ENCODE results near the gene FERMT3.

FERMT3 gene

DNA sequence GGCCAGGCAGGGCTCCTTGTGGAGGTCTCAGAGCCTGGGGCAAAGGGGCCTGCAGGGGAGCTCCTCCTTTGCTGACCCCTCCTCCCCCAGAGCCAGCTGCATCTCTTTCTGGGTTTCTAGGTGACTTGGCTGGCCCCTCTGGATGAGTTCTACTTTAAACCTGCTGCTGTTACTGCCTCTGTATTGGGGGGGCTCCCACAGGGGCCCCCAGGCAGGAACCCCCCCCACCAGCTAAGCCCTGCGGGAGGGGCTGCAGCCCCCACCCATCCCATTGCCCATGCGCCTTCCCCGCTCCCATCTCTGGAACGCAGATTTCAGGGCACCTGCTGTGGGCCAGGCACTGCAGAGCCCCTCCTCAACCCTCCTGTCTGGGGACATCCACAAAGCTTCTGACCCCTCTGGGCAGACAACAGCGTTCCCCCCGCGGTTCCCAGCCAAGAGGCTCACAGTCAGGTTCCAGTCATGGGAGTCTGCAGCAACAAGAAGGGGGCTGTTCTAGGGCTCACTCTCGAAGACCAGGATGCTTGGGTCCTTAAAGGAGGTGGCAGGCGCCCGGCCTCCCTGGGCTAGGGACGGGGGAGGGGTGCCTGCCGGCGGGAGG lies 44.0 kb downstream of the FERMT3 start:
- TF ChIP-seq, protein P1, sequence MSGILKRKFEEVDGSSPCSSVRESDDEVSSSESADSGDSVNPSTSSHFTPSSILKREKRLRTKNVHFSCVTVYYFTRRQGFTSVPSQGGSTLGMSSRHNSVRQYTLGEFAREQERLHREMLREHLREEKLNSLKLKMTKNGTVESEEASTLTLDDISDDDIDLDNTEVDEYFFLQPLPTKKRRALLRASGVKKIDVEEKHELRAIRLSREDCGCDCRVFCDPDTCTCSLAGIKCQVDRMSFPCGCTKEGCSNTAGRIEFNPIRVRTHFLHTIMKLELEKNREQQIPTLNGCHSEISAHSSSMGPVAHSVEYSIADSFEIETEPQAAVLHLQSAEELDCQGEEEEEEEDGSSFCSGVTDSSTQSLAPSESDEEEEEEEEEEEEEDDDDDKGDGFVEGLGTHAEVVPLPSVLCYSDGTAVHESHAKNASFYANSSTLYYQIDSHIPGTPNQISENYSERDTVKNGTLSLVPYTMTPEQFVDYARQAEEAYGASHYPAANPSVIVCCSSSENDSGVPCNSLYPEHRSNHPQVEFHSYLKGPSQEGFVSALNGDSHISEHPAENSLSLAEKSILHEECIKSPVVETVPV (CRISPR knock-in tag; IDR thresholded peaks at IDR 0.05) = no peak
- TF ChIP-seq ESRRG (CRISPR knock-in tag; IDR thresholded peaks at IDR 0.05) (no peak), ISL1 (CRISPR knock-in tag; IDR thresholded peaks at IDR 0.05) (no peak), ZFP30 (CRISPR knock-in tag; IDR thresholded peaks at IDR 0.05) (no peak), SNAI2 (CRISPR knock-in tag; IDR thresholded peaks at IDR 0.05) (no peak), ZC3H10 (CRISPR knock-in tag; IDR thresholded peaks at IDR 0.05) (no peak), TCF4 (CRISPR knock-in tag; IDR thresholded peaks at IDR 0.05; ENCODE audit: borderline replicate concordance) (no peak), ZNF70 (CRISPR knock-in tag; IDR thresholded peaks at IDR 0.05) (no peak), RARB (CRISPR knock-in tag; IDR thresholded peaks at IDR 0.05) (no peak), PPARA (CRISPR knock-in tag; IDR thresholded peaks at IDR 0.05; ENCODE audit: borderline replicate concordance) (no peak), TOX (CRISPR knock-in tag; IDR thresholded peaks at IDR 0.05; ENCODE audit: borderline replicate concordance) (no peak), ZFP3 (CRISPR knock-in tag; IDR thresholded peaks at IDR 0.05) (no peak), OSR1 (CRISPR knock-in tag; IDR thresholded peaks at IDR 0.05) (no peak), GLIS3 (CRISPR knock-in tag; IDR thresholded peaks at IDR 0.05) (no peak)
- TF ChIP-seq, protein P2, sequence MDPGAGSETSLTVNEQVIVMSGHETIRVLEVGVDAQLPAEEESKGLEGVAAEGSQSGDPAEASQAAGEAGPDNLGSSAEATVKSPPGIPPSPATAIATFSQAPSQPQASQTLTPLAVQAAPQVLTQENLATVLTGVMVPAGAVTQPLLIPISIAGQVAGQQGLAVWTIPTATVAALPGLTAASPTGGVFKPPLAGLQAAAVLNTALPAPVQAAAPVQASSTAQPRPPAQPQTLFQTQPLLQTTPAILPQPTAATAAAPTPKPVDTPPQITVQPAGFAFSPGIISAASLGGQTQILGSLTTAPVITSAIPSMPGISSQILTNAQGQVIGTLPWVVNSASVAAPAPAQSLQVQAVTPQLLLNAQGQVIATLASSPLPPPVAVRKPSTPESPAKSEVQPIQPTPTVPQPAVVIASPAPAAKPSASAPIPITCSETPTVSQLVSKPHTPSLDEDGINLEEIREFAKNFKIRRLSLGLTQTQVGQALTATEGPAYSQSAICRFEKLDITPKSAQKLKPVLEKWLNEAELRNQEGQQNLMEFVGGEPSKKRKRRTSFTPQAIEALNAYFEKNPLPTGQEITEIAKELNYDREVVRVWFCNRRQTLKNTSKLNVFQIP (CRISPR knock-in tag; IDR thresholded peaks at IDR 0.05; ENCODE audit: borderline replicate concordance, low read depth) = no peak
- TF ChIP-seq, protein P3, sequence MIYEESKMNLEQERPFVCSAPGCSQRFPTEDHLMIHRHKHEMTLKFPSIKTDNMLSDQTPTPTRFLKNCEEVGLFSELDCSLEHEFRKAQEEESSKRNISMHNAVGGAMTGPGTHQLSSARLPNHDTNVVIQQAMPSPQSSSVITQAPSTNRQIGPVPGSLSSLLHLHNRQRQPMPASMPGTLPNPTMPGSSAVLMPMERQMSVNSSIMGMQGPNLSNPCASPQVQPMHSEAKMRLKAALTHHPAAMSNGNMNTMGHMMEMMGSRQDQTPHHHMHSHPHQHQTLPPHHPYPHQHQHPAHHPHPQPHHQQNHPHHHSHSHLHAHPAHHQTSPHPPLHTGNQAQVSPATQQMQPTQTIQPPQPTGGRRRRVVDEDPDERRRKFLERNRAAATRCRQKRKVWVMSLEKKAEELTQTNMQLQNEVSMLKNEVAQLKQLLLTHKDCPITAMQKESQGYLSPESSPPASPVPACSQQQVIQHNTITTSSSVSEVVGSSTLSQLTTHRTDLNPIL (CRISPR knock-in tag; IDR thresholded peaks at IDR 0.05; ENCODE audit: low read depth) = no peak
- peak; percentile 4; the same call in 2 of the 3 replicates for ATAC-seq

DNA sequence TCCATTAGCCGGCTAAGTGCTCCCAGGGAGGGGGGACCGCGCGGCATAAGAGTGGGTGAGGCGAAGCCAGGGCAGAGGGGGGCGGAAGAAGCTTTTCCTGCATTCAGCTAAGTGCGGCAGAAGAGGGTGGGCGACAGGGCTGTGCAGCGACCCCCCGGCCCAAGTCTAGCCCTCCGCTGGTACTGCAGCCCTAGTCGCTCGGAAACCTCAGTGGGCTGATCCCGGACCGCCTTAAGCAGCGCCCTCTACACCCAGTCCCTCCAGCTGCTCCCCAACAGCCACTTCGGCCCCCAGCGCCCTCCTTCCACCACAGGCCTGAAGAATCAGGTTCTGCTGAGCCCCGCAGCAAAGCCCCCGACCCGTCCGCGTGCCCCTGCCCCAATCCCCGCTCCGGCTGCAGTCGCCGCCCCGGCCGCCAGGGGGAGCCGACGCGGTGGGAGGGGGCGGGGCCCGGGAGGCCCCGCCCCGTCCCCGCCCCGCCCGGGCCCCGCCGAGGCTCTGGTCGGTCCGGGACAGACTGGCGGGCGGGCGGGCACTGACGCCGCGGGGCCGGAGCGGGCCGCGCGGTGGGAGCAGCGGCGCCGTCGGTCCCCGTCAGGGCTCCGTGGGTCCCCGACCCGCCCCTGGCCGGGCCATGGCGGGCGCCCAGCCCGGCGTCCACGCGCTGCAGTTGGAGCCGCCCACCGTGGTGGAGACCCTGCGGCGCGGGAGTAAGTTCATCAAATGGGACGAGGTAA lies 44.7 kb downstream of the FERMT3 start, which contains the start of gene PLCB3:
TSS of gene PLCB3 (plus strand) at position 515 of the 737 bp plus-strand sequence. CDS start at position 635, 120 bp downstream.
- ATAC-seq = peak; percentile 14
- no peak for TF ChIP-seq CSDC2 (CRISPR knock-in tag; IDR thresholded peaks at IDR 0.05)
- no peak for TF ChIP-seq PPARA (CRISPR knock-in tag; IDR thresholded peaks at IDR 0.05; ENCODE audit: borderline replicate concordance)
- TF ChIP-seq TOX (CRISPR knock-in tag; IDR thresholded peaks at IDR 0.05; ENCODE audit: borderline replicate concordance) = no peak
- TF ChIP-seq, protein P4, sequence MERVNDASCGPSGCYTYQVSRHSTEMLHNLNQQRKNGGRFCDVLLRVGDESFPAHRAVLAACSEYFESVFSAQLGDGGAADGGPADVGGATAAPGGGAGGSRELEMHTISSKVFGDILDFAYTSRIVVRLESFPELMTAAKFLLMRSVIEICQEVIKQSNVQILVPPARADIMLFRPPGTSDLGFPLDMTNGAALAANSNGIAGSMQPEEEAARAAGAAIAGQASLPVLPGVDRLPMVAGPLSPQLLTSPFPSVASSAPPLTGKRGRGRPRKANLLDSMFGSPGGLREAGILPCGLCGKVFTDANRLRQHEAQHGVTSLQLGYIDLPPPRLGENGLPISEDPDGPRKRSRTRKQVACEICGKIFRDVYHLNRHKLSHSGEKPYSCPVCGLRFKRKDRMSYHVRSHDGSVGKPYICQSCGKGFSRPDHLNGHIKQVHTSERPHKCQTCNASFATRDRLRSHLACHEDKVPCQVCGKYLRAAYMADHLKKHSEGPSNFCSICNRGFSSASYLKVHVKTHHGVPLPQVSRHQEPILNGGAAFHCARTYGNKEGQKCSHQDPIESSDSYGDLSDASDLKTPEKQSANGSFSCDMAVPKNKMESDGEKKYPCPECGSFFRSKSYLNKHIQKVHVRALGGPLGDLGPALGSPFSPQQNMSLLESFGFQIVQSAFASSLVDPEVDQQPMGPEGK (CRISPR knock-in tag; IDR thresholded peaks at IDR 0.05; ENCODE audit: borderline replicate concordance) = no peak
- no peak for TF ChIP-seq ZFP30 (CRISPR knock-in tag; IDR thresholded peaks at IDR 0.05)
- no peak for TF ChIP-seq SNAI2 (CRISPR knock-in tag; IDR thresholded peaks at IDR 0.05)
- TF ChIP-seq, protein P1 (CRISPR knock-in tag; IDR thresholded peaks at IDR 0.05) = no peak
- TF ChIP-seq ZNF70 (CRISPR knock-in tag; IDR thresholded peaks at IDR 0.05) = no peak
- no peak for TF ChIP-seq ESRRG (CRISPR knock-in tag; IDR thresholded peaks at IDR 0.05)

DNA sequence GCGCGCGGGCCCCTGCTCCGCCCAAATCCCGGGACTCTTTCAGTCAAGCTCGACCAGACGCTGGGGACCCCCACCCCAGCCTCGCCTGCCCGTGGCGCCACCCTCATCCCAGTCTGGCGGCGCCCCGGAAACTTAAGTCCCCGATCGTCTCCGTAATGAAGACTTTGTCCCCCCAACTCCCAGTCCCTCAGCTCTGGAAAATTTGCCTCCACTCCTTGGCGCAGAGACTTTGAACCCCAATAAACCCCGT lies 45.2 kb downstream of the FERMT3 start:
- TF ChIP-seq TCF4 (CRISPR knock-in tag; IDR thresholded peaks at IDR 0.05; ENCODE audit: borderline replicate concordance) (no peak), BACH2 (CRISPR knock-in tag; IDR thresholded peaks at IDR 0.05; ENCODE audit: borderline replicate concordance) (no peak), GLIS3 (CRISPR knock-in tag; IDR thresholded peaks at IDR 0.05) (no peak), ZFP30 (CRISPR knock-in tag; IDR thresholded peaks at IDR 0.05) (no peak), CSDC2 (CRISPR knock-in tag; IDR thresholded peaks at IDR 0.05) (no peak)
- TF ChIP-seq, protein P4 (CRISPR knock-in tag; IDR thresholded peaks at IDR 0.05; ENCODE audit: borderline replicate concordance) = no peak
- TF ChIP-seq, protein P3 (CRISPR knock-in tag; IDR thresholded peaks at IDR 0.05; ENCODE audit: low read depth) = no peak
- ATAC-seq = no peak
